MG63 (cell line): ENCODE measurements around the gene STMN1. TPM values are rescaled to one million over a fixed set of nuclear protein-coding genes. Genes with fewer than 3 reads are reported as not detected.

Experiments
- DNase-seq: peaks from one replicate; pipeline ENCODE4 v3.0.0-alpha.2; 2020
- H3K27me3 ChIP-seq: fragments of 250-450 bp; sonication (Bioruptor Pico); 2 replicates; pipeline ENCODE4 v1.5.1; 2020; ENCODE audit warnings: mild to moderate bottlenecking, moderate library complexity
- H3K36me3 ChIP-seq: fragments of 250-450 bp; sonication (Bioruptor Pico); 2 replicates; pipeline ENCODE4 v1.5.1; 2020; ENCODE audit warnings: mild to moderate bottlenecking, moderate library complexity
- H3K4me3 ChIP-seq: fragments of 250-450 bp; sonication (Bioruptor Pico); 2 replicates; pipeline ENCODE4 v1.5.1; 2020; ENCODE audit warnings: mild to moderate bottlenecking, moderate library complexity
- H3K9me3 ChIP-seq: fragments of 250-450 bp; sonication (Bioruptor Pico); 2 replicates; pipeline ENCODE4 v1.5.1; 2020; ENCODE audit warnings: mild to moderate bottlenecking, moderate library complexity
- total RNA-seq: library from RNA; depleted of rRNA; stranded (reverse); fragments of >200 nt; shearing (Covaris generic); gene quantifications from 2 replicates; pipeline ENCODE4 v1.2.3, GENCODE V29; 2014; ENCODE audit warnings: low replicate concordance

The STMN1 gene
- total RNA-seq, 1 experiment from 2014 or later: 85.4 TPM

DNA sequence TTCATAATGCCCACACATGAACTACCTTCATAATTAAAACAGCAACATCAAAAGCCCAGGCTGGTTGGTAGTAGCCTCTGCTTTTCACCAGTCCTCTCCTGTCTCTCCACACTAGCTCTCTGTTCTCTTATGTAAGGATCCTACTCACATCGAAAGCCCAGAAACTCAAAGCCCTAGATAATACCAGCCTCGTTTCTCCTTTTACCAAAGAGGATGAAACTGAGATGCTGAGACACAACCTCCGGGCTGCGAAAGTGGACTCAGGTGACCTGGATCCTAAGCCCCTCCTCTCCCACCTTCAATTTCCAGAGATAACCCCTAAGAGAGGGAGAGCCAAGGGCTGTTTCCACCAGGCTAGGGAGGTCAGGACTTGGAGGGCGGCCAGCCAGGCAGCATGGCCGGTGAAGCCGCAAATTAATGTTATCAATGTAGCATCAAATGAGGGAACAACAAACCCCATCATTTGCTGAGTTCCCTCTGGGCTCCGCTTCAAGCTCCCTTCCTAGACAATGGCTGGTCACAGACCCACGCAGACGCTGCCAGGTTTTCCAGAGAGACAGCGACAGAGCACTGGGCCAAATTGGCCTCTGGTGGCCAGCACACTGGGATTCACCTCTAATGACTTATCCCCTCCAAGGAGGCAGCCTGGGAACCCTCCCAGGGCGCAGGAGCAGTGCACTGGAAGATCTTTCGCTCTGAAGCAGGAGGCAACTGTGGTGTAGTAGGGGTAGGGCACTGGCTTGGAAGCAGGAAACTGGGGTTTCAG is 20.7 kb upstream of the STMN1 start:
- no peak for DNase-seq
- no peaks in the 10 kb centered on the region for H3K27me3 ChIP-seq
- no peaks in the 10 kb centered on the region for H3K9me3 ChIP-seq
- H3K36me3 ChIP-seq: no peaks in the 10 kb centered on the region
- H3K4me3 ChIP-seq: no peak overlapping the region

DNA sequence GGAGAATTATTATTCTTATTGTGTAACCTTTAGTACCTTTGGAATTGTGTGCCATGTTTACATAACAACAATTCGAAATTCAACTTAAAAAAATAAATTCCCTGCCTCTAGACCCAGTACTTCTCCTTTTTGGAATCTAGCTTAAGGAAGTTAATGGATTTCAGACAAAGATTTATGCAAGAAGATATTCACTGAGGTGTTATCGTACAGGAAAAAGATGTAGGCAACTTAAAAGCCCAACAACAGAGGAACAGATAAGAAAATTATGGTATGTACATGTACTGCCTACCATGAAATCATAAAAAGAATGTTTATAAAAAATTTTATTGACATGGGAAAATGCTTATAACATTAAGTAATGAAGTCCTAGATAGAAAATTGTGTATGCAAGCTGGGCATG is 18.2 kb upstream of the STMN1 start:
- no peaks in the 10 kb centered on the region for H3K27me3 ChIP-seq
- no peak overlapping the region for H3K4me3 ChIP-seq
- H3K9me3 ChIP-seq: no peaks in the 10 kb centered on the region
- DNase-seq: no peak
- H3K36me3 ChIP-seq: no peaks in the 10 kb centered on the region

GRCh38 chr1:25922971-25923552 is 16.8 kb upstream of the STMN1 start:
- peak; percentile 50 for DNase-seq
- Histone ChIP-seq H3K36me3 (no peaks in the 10 kb centered on the region), H3K9me3 (no peaks in the 10 kb centered on the region), H3K27me3 (no peaks in the 10 kb centered on the region), H3K4me3 (peak overlapping the region; percentile 40)

DNA sequence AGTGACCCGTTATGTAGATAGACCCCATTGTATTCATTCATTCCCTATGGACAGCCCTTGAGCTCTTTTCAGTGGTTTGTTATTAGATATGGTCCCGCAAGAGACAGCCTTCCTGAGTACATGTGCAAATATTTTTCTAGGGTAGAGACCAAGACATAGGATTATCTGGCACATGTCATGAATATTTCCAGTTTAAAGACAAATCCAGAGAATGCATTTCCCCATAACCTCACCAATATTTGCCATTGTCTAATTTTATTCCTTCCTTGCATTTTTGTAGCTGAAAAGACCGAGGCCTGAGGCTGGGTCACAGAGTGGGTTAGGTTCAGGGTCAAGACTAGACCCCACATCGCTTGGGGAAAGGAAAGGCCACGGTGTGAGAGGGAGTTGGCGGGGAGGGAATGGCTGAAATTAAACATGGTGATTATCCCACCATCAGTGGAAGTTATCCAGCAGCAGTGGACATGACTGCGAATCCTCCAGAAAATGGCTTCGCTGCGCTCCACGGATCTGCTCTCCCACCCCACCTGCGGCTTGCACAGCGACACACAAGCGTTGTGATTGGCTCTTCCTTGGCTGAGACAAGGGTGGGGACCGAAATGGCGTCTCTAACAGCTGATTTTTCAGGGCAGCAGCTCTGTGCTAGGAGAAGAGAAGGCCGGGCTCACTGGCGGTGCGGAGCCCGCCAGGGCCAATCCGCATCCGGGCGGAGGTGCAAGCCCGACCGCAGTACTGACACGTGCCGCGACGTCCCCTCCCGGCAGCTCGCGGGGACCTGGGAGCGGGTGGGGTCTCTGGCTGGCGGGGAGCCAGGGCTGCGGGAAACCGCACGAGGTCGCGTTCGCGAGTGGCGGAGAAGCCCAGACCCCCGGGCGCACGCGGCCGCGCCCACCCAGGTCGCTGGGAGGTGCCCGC is 16.1 kb upstream of the STMN1 start:
- no peaks in the 10 kb centered on the region for H3K27me3 ChIP-seq
- H3K9me3 ChIP-seq: no peaks in the 10 kb centered on the region
- peak overlapping the region; percentile 40 for H3K4me3 ChIP-seq
- peak; percentile 17 for DNase-seq
- H3K36me3 ChIP-seq: no peaks in the 10 kb centered on the region

GRCh38 chr1:25918615-25919014 is 12.4 kb upstream of the STMN1 start:
- H3K27me3 ChIP-seq: no peaks in the 10 kb centered on the region
- no peak for DNase-seq
- H3K9me3 ChIP-seq: no peaks in the 10 kb centered on the region
- H3K4me3 ChIP-seq: no peak overlapping the region
- no peaks in the 10 kb centered on the region for H3K36me3 ChIP-seq

GRCh38 chr1:25917996-25918395 is 11.8 kb upstream of the STMN1 start:
- no peak for DNase-seq
- Histone ChIP-seq H3K4me3 (no peak overlapping the region), H3K27me3 (no peaks in the 10 kb centered on the region), H3K36me3 (no peaks in the 10 kb centered on the region), H3K9me3 (no peaks in the 10 kb centered on the region)

GRCh38 chr1:25916460-25916859 is 10.2 kb upstream of the STMN1 start:
- Histone ChIP-seq H3K9me3 (0 out of 2 replicates have a peak, but pooled peaks cover 3% of the 10 kb centered on the region), H3K4me3 (no peak overlapping the region), H3K27me3 (no peaks in the 10 kb centered on the region), H3K36me3 (no peaks in the 10 kb centered on the region)
- no peak for DNase-seq

- Histone ChIP-seq H3K4me3 (no peak overlapping the region), H3K27me3 (no peaks in the 10 kb centered on the region), H3K36me3 (no peaks in the 10 kb centered on the region), H3K9me3 (0 out of 2 replicates have a peak, but pooled peaks cover 3% of the 10 kb centered on the region)
- DNase-seq: peak; percentile 53
Measured at GRCh38 chr1:25914074-25914995, 8.1 kb upstream of the STMN1 start.

GRCh38 chr1:25913206-25913605 is 7.0 kb upstream of the STMN1 start:
- Histone ChIP-seq H3K4me3 (no peak overlapping the region), H3K27me3 (no peaks in the 10 kb centered on the region), H3K36me3 (no peaks in the 10 kb centered on the region), H3K9me3 (0 out of 2 replicates have a peak, but pooled peaks cover 3% of the 10 kb centered on the region)
- DNase-seq: no peak

- Histone ChIP-seq H3K27me3 (no peaks in the 10 kb centered on the region), H3K36me3 (no peaks in the 10 kb centered on the region), H3K9me3 (0 out of 2 replicates have a peak, but pooled peaks cover 3% of the 10 kb centered on the region), H3K4me3 (no peak overlapping the region)
- peak; percentile 70 for DNase-seq
Measured at GRCh38 chr1:25912076-25912831, 6.0 kb upstream of the STMN1 start.

DNA sequence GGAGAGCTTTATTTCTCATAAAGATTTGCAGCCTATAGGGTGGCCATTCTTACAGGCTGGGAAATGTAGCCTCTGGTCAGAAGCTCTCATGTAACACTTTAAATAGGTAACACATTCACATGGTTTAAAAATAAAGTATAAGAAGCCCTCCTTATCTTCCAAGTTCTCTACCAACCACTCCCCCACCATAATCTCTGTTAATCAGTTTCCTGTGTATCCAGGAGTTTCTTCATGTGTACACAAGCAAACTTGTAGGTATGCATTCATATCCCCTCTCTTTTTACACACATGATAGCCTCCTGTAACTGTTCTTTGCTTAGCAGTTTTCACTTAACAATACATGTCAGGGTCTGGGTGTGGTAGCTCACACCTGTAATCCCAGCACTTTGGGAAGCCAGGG is 4.9 kb upstream of the STMN1 start:
- no peak for DNase-seq
- H3K4me3 ChIP-seq: no peak overlapping the region

GRCh38 chr1:25909040-25909439 is 2.8 kb upstream of the STMN1 start:
- Histone ChIP-seq H3K36me3 (peaks cover 6% of the 10 kb centered on the region), H3K9me3 (0 out of 2 replicates have a peak, but pooled peaks cover 3% of the 10 kb centered on the region), H3K4me3 (no peak overlapping the region), H3K27me3 (no peaks in the 10 kb centered on the region)
- no peak for DNase-seq

More for the DNA sequence above, 4.9 kb upstream of the STMN1 start:
- Histone ChIP-seq H3K9me3 (0 out of 2 replicates have a peak, but pooled peaks cover 3% of the 10 kb centered on the region), H3K36me3 (no peaks in the 10 kb centered on the region), H3K27me3 (no peaks in the 10 kb centered on the region)

GRCh38 chr1:25908161-25908560 is 1.9 kb upstream of the STMN1 start:
- Histone ChIP-seq H3K4me3 (no peak overlapping the region), H3K36me3 (peaks cover 15% of the 10 kb centered on the region), H3K9me3 (0 out of 2 replicates have a peak, but pooled peaks cover 3% of the 10 kb centered on the region), H3K27me3 (no peaks in the 10 kb centered on the region)
- no peak for DNase-seq

DNA sequence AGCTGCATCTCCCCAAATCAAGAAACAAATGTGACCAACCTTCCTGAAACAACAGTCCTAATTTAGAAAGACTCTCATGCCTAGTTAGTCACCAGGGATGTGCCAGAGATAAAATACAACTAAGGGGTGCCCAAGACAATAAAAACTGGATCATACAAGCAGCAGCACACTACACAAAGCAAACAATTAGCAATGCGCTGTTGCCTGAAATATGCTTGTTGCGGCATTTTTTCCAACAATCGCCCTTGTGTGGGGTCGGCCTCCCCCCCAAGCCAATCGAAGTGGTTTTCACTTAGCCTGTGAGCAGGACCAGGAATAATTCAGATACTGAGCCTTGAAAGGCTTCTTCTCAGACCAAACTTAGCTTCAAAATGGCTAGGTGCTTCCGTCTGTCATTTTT is 1.4 kb upstream of the STMN1 start:
- no peak overlapping the region for H3K4me3 ChIP-seq
- no peak for DNase-seq
- peaks cover 20% of the 10 kb centered on the region for H3K36me3 ChIP-seq
- H3K9me3 ChIP-seq: 0 out of 2 replicates have a peak, but pooled peaks cover under 1% of the 10 kb centered on the region
- H3K27me3 ChIP-seq: no peaks in the 10 kb centered on the region

DNA sequence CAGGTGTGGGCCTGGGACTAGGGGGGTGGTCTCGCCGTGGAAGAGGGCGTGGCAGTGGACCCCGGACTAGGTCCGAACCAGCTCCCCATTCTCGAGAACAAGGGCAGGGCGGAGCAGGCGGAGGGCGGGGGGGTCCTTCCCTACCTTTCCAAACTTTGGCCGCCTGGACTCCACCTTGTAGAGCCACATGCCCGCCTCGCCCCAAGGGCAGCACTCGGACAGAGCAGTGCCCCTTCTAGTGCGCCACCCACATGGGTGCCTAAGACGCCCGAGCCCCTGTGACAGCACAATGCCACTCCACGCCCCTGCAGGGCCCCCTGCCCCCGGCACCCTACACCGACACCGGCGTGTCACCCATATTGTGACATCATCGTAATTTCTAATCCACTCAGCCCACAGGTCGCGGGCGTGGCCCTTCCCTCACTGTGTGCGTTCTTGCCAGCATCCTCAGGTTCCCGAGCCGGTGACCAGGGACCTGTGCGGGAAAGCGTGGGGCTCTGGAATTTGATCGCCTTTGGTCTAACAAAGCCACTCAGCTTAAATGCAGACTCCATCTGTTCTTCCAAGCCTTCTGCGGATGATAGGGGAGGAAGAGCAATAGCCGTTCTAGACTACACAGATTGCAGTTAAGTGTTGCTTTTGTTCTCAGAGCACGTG is 553 bp upstream of the STMN1 start:
- Histone ChIP-seq H3K4me3 (peak overlapping the region; percentile 99), H3K9me3 (no peaks in the 10 kb centered on the region), H3K36me3 (peaks cover 28% of the 10 kb centered on the region), H3K27me3 (no peaks in the 10 kb centered on the region)
- no peak for DNase-seq
